Central memory CD4-positive, alpha-beta T cell (primary cell): ENCODE measurements around the gene GALP.
"Not testable (repeated sequence)": the region's sequence is repeated elsewhere in the genome, so short reads cannot be mapped to it uniquely, and the experiment has no call there.

Experiments used
- DNase-seq: peaks from one replicate; pipeline ENCODE4 v3.0.0; 2022
- total RNA-seq, 3 experiments: gene quantifications; one replicate each; lab custom pipeline; 2026; lab: John Stamatoyannopoulos, UW

Gene GALP
- 0 reads per million in 3 experiments for total RNA-seq

DNA sequence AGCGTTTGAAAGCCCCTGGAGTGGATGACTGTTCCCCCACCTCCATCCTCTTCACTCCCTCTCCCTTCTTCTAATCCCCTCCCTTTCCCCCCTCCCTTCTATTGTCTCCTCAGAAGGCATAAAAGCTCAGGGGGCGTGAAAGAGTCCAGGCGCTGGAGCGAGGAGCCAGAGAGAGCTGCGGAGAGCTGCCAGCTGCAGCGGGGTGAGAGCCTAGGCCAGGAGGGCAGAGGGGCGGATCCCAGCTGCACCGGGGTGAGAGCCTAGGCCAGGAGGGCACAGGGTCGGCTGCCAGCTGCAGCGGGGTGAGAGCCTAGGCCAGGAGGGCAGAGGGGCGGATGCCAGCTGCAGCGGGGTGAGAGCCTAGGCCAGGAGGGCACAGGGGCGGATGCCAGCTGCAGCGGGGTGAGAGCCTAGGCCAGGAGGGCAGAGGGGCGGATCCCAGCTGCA lies at the start of gene GALP:
GALP (plus strand) TSS at position 148 of the 447 bp plus-strand sequence. CDS start 1,101 bp downstream, outside the sequence.
- not testable (repeated sequence) for DNase-seq

DNA sequence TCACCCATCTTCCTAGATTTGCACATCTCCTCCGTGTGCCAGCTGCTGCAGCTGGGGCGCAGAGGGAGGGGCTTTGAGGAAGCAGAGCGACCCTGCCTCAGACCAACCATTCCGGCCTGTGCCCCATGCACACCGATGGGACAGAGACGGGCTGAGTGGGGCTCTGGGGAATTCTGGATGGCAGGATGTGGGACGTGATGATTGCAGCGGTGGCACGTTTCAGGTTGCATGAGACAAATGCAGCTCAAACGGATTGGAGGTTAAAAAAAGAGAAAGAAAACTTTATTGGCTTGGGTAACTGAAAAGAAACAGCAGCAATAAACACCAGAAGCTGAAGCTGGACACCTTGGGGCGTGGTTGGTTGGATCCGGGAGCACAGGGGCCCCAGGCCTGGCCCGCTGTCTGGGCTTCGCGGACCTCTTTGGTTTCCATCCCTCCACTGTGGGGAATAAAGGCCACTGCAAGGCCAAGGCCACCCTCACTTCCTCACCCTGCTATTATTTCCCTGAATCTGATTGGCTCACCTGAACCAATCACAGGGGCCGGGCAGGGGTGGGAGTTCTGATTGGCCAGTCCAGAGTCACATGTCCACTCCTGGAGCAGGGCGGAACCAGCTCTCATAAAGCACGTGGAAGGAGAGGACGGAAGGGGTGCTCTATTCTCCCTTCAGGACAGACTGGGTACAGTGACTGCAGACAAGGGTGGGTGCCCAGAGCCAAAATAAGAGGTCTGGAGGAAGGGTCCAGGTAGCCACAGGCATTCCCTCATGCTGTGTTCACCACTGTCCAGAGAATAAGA lies 48.6 kb upstream of the GALP start:
- no peak for DNase-seq

GRCh38 chr19:56130006-56130405 lies 45.8 kb upstream of the GALP start:
- DNase-seq: no peak

GRCh38 chr19:56131651-56132050 lies 44.2 kb upstream of the GALP start:
- no peak for DNase-seq

- DNase-seq: no peak
Measured at GRCh38 chr19:56132316-56132822, 43.4 kb upstream of the GALP start.

DNA sequence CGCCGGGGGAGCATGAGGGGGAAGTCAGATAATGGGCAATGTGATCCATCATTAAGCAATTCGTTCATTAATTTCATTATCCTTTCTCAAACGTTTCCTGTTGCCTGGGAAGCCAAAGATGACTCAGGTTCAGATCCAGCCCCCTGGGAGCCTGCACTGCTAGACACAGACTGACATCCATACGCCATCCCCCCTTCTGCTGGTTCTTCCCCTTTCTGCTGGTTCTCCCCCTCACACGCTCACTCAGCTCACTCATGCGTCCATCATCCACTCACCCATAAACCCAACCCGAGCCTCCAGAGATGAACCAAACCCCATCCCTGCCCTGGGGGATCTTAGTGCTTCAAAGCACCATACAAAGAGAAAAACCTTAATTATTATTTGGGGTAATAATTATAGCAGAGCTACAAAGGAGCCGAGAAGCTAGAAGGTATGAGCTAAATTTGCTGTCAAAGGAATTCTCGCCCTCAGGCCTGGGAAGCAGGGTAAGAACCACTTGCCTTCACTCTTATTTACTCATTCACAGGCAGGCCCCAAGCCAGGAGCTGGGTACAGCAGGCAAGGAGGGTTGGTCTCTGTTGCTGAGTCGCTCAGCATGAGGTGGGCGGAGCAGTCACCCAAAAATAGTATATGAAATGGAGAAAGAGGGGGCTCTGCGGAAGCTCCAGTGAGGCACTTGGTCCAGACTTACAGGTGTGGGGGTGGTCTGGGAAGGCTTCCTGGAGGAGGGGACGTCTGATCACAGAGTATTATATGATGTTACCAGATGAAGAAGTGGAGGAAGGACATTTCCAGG lies 41.8 kb upstream of the GALP start:
- no peak for DNase-seq

DNA sequence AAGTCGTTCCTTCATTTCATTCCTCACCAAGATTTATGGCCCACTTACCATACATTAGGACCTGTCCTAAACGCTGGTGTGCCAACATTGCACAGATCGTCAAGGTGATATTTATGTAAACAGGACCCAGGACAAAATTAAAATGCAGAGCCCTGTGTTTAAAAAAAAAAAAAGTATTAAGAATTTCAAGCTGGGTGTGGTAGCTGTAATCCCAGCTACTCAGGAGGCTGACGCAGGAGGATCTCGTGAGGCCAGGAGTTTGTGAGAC lies 41.2 kb upstream of the GALP start:
- DNase-seq: no peak

GRCh38 chr19:56136362-56136761 lies 39.4 kb upstream of the GALP start:
- no peak for DNase-seq

DNA sequence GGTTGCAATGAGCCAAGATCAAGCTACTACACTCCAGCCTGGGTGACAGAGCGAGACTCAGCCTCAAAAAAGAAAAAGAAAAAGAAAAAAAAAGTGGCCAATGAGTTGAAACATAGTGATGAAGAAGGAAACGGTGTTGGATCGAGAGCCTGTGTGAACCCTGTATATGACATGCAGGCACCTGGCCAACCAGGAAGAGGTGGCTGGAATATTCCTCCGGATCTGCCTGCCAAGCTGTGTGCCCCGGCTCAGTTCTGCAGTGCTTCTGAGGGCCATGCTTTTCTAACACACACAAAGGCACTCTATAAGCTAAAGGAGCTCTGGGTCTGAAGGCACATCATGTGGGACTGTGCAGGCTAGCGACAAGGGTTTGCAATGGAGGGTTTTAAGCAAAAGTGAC lies 38.4 kb upstream of the GALP start:
- DNase-seq: no peak

GRCh38 chr19:56138069-56138468 lies 37.7 kb upstream of the GALP start:
- no peak for DNase-seq

DNA sequence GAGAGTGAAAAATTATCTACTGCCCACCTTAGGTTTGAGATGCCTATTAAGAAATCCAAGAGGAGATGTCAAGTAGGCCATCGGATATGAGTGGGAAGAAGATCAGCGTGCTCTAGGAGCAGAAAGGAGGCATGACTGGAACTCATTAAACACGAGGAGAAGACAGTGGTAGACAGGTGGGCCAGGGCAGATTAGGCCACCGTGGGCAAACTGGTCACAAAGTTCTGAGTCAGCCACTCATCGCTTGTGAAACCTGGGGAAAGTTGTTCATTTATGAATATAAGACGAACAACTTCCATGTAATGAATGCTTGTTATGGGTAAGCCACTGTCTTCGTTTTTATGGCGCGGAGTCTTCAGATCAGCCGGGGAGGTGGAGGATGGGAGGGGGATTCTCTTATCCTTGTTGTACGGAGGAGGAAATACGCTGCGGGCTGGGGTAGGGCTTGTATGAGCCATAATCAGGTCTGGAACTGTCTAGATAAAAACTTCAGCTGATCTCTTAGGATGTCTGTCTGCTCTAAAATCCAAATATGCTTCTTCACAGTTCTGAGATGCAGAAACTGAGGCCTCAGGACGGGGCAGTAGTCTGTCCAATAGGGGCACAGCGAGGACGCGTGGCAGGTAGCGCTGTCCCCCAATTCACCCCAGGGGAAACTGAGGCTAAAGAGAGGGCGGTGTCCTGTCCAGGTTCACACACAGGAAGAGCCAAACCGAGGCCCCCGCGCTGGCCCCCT lies 35.8 kb upstream of the GALP start:
- DNase-seq: peak; percentile 12

DNA sequence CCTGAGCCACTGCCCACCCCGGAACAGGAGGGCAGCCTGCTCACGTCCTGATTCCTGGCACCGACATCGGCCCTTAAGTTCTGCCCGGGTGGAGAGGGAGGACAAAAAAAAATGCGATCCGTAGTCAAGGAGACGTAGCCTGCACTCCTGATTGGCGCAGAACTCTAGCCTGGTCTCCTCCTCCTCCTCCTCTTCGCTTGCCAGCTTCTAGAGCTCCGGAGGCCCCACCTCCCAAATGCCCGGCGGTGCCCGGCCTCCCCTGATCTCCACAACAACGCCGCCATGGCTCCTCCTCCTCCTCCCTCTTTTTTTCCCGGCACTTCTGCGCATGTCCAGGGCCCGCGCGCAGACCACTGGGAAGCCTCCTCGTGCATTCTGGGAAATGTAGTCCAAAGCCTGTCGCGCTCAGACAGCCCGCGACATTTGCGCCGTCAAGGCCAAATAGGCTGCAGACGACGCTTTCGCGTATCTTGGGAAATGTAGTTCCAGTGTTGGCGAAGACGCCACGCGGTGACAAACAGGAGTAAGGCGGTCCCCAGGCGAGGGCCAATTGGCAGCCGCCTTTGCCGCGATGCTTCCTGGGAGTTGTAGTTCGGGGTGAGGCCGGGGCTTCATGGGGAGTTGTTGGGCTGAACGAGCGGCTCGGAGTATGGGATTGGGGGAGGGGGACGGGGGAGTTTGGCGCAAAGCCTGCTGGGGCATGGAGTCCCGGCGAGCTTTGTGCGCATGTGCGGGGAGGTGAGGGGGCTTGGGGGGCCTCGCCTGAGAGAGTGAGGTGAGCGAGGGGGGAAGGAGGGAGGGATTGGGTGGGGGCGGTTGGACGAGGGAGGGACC lies 35.0 kb upstream of the GALP start, which contains the start of gene ZNF444:
ZNF444 (plus strand) TSS at position 705 of the 834 bp plus-strand sequence. CDS start 5,625 bp downstream, outside the sequence.
- DNase-seq: peak; percentile 99

- peak; percentile 39 for DNase-seq
Measured at GRCh38 chr19:56141417-56141993, 34.3 kb upstream of the GALP start.

DNA sequence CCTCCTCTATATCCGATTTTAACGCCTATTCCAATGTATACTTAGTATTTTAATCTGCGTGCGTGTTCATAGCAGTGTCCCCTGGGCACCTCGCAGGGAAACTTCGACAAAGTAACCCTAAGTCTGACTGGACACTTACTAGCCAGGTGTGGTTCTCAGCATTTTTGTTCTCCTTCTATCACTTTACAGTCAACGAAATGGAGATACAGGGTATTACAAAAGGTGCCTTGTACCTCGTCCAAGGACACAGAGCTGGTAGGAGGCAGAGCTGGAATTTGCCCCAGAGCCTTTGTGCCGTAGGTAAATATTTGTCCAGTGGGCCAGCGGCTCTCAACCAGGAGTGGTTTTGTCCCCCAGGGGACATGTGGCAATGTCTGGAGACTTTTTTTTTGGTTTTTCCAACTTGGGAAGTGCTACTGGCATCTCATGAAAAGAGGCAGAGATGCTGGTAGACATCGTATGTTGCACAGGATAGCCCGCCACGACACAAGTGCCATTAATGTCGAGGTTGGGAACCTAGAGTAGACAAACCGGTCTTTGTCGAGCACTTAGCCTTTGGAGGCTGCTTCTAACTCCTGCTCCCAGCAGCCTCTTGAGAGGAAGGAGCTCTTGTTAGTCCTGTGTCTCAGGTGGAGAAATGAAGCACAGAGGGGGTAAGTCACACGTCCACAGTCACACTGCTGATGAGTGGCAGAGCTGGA lies 33.6 kb upstream of the GALP start:
- no peak for DNase-seq

DNA sequence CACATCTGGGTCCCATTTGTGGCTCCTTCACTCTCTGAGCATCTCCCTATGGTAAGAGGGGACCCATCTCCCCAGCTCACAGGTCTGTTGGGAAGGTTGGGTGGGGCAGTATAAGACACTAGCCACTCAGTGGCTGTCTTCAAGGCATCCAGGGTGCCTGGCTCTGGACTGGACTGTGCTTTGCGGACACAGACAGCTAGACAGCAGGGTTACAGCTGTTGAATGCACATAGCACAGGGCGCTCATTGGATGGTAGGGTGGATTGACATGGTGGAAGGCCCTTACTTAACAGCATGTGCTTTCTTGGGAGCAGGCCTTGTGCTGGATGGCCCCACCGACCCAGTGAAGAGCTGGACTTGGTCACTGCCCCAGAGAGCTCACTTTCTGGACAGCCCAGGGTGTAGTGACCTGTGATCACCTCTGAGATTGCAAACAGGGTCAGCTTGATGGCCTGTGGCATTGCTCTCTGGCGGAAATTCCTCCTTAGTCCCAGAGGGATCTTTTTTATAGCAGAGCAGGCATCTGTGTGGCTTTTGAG lies 32.8 kb upstream of the GALP start:
- no peak for DNase-seq

GRCh38 chr19:56144376-56144775 lies 31.4 kb upstream of the GALP start:
- no peak for DNase-seq

DNA sequence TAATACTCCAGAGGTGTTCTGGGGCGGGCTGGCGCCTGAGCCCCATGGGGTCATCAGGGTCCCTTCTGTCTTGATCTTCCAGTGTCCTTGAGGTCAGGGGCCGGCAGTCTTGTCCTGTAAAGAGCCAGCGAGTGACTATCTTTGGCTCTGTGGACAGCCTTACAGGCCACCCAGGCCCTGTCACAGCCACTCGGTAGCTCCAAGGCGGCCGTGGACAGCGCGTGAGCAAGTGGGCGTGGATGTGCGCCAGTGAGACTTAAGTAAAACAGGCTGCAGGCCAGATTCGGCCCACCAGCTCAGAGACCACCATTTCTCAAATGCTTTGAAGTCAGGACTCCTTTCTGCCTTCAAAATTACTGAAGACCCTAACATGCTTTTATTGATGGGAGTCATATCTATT lies 31.0 kb upstream of the GALP start:
- DNase-seq: no peak

DNA sequence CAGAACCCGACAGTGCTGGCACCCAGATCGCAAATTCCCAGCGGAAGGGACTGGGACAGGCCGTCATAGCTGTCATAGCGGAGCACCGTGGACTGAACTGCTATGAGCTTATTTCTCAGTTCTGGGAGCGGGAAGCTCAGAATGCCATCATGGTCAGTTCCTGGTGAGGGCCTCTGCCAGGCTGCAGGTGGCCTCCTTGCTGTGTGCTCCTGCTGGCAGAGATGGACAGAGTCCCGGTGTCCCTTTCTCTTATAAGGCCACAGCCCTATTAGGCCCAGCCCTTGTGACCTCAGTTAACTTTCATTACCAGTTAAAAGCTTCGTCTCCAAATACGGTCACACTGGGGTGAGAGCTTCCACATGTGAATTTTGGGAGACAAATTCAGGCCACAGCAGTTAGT lies 30.1 kb upstream of the GALP start:
- DNase-seq: no peak

GRCh38 chr19:56146904-56147303 lies 28.9 kb upstream of the GALP start:
- DNase-seq: no peak

DNA sequence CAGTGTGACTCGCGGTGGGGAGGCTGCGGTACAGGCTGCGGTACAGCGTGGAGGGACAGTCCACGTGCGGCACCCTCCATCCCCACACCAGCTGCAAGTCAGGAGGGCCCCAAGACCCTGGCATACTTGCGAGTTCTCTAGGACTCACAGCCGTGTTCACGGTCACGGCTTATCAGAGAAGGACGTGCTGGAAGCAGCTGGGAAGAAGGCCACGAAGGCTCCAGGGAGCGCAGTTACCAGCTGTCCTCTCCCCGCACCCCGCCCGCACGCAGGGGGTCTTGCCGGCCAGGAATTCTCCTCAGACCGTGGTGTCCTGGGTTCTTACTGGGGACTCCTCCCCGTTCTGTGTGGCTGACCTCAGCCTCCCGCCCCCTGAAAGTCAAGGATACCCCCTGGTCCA lies 28.5 kb upstream of the GALP start:
- DNase-seq: no peak

DNA sequence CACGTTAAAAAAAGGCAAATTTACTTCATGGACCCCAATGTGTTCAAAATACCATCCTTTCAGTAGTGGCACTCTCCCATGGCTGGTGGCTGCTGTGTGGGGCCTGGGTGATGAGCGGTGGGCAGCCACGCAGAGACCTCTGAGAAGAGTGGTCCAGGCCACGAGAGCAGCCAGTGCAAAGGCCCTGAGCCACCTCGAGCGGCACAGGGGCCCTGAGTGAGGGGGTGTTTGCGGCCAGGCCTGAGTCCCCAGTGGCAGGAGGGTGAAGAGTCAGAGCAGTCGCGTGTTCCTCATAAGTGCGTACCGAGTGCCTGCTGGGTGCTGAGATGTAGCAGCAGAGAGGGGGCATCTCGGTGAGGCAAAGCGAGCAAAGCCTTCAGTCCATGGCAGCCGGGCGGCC lies 27.7 kb upstream of the GALP start:
- DNase-seq: no peak
